ENCODE data around the gene GABRG3.

Gene GABRG3

GRCh38 chr15:27134481-27134880 is 163.5 kb downstream of the GABRG3 start:
- Histone ChIP-seq H2AFZ (ENCODE audit: low read depth) (no peak overlapping the region), H3K36me3 (ENCODE audit: insufficient read depth) (no peaks in the 10 kb centered on the region), H3K79me2 (ENCODE audit: insufficient read depth, low read depth) (no peaks in the 10 kb centered on the region), H3K4me3 (IDR thresholded peaks at IDR 0.05; ENCODE audit: insufficient read depth, low read depth, low read length) (no peak overlapping the region), H3K9ac (no peak overlapping the region), H3K4me1 (ENCODE audit: low read depth, poor library complexity, severe bottlenecking) (no peaks in the 10 kb centered on the region), H3K27ac (no peak overlapping the region), H3K27me3 (ENCODE audit: insufficient read depth, low read depth) (no peaks in the 10 kb centered on the region), H4K20me1 (ENCODE audit: insufficient read depth) (no peaks in the 10 kb centered on the region), H3K4me2 (no peak overlapping the region)
- TF ChIP-seq CTCF (conservative IDR thresholded peaks at IDR 0.05; ENCODE audit: low read depth, low read length), result no peak

- Histone ChIP-seq H4K20me1 (ENCODE audit: insufficient read depth) (no peaks in the 10 kb centered on the region), H3K4me2 (no peak overlapping the region), H3K4me1 (ENCODE audit: low read depth, poor library complexity, severe bottlenecking) (no peaks in the 10 kb centered on the region), H3K4me3 (IDR thresholded peaks at IDR 0.05; ENCODE audit: insufficient read depth, low read depth, low read length) (no peak overlapping the region), H3K79me2 (ENCODE audit: insufficient read depth, low read depth) (no peaks in the 10 kb centered on the region), H3K27me3 (ENCODE audit: insufficient read depth, low read depth) (no peaks in the 10 kb centered on the region), H3K9ac (no peak overlapping the region), H2AFZ (ENCODE audit: low read depth) (no peak overlapping the region), H3K27ac (no peak overlapping the region), H3K36me3 (ENCODE audit: insufficient read depth) (no peaks in the 10 kb centered on the region)
- TF ChIP-seq CTCF (conservative IDR thresholded peaks at IDR 0.05; ENCODE audit: low read depth, low read length), result no peak
Observed at GRCh38 chr15:27135151-27135550, 164.2 kb downstream of the GABRG3 start.

GRCh38 chr15:27137127-27137526 is 166.1 kb downstream of the GABRG3 start:
- H3K9ac ChIP-seq, result no peak overlapping the region
- H3K36me3 ChIP-seq (ENCODE audit: insufficient read depth), result no peaks in the 10 kb centered on the region
- H3K4me2 ChIP-seq, result no peak overlapping the region
- H3K27ac ChIP-seq, result no peak overlapping the region
- H3K79me2 ChIP-seq (ENCODE audit: insufficient read depth, low read depth), result no peaks in the 10 kb centered on the region
- H2AFZ ChIP-seq (ENCODE audit: low read depth), result no peak overlapping the region
- no peak for TF ChIP-seq CTCF (conservative IDR thresholded peaks at IDR 0.05; ENCODE audit: low read depth, low read length)
- H3K27me3 ChIP-seq (ENCODE audit: insufficient read depth, low read depth), result no peaks in the 10 kb centered on the region
- no peaks in the 10 kb centered on the region for H4K20me1 ChIP-seq (ENCODE audit: insufficient read depth)
- no peak overlapping the region for H3K4me3 ChIP-seq (IDR thresholded peaks at IDR 0.05; ENCODE audit: insufficient read depth, low read depth, low read length)
- H3K4me1 ChIP-seq (ENCODE audit: low read depth, poor library complexity, severe bottlenecking), result no peaks in the 10 kb centered on the region

- Histone ChIP-seq H3K36me3 (ENCODE audit: insufficient read depth) (no peaks in the 10 kb centered on the region), H3K4me3 (IDR thresholded peaks at IDR 0.05; ENCODE audit: insufficient read depth, low read depth, low read length) (no peak overlapping the region), H3K27ac (no peak overlapping the region), H3K9ac (no peak overlapping the region), H3K4me1 (ENCODE audit: low read depth, poor library complexity, severe bottlenecking) (no peaks in the 10 kb centered on the region), H3K79me2 (ENCODE audit: insufficient read depth, low read depth) (no peaks in the 10 kb centered on the region), H4K20me1 (ENCODE audit: insufficient read depth) (no peaks in the 10 kb centered on the region), H3K27me3 (ENCODE audit: insufficient read depth, low read depth) (no peaks in the 10 kb centered on the region), H2AFZ (ENCODE audit: low read depth) (no peak overlapping the region), H3K4me2 (no peak overlapping the region)
- no peak for TF ChIP-seq CTCF (conservative IDR thresholded peaks at IDR 0.05; ENCODE audit: low read depth, low read length)
Observed at GRCh38 chr15:27165590-27165989, 194.6 kb downstream of the GABRG3 start.

GRCh38 chr15:27166917-27167316 is 195.9 kb downstream of the GABRG3 start:
- Histone ChIP-seq H3K27ac (no peak overlapping the region), H3K4me2 (no peak overlapping the region), H3K79me2 (ENCODE audit: insufficient read depth, low read depth) (no peaks in the 10 kb centered on the region), H3K4me3 (IDR thresholded peaks at IDR 0.05; ENCODE audit: insufficient read depth, low read depth, low read length) (no peak overlapping the region), H4K20me1 (ENCODE audit: insufficient read depth) (no peaks in the 10 kb centered on the region), H3K9ac (no peak overlapping the region), H2AFZ (ENCODE audit: low read depth) (no peak overlapping the region), H3K27me3 (ENCODE audit: insufficient read depth, low read depth) (no peaks in the 10 kb centered on the region), H3K36me3 (ENCODE audit: insufficient read depth) (no peaks in the 10 kb centered on the region), H3K4me1 (ENCODE audit: low read depth, poor library complexity, severe bottlenecking) (no peaks in the 10 kb centered on the region)
- no peak for TF ChIP-seq CTCF (conservative IDR thresholded peaks at IDR 0.05; ENCODE audit: low read depth, low read length)

All from KMS-11 (cell line).